HEK293T (cell line): Measurements from ENCODE around the gene TP63.

Source experiments
- CTCF ChIA-PET: fragments of 350-600 bp; formaldehyde crosslinking; extraction: SDS; loops from one replicate; lab custom pipeline; 2021; ENCODE audit warnings: antibody characterized with exemption, inconsistent platforms; lab: Yijun Ruan, JAX
- POLR2A ChIA-PET: fragments of 350-600 bp; formaldehyde crosslinking; extraction: SDS; loops from one replicate; lab custom pipeline; 2020; ENCODE audit warnings: antibody characterized with exemption, inconsistent platforms; lab: Yijun Ruan, JAX
- DNase-seq: peaks from one replicate; pipeline ENCODE4 v3.0.0; 2012; ENCODE audit warnings: mixed read lengths; ENCODE audit errors: extremely low spot score
- ARNT ChIP-seq: fragments of 450-650 bp; IDR thresholded peaks from 2 replicates; pipeline ENCODE4 v1.6.1; 2017; ENCODE audit warnings: mild to moderate bottlenecking
- BHLHE40 ChIP-seq: fragments of 450-650 bp; IDR thresholded peaks from 2 replicates; pipeline ENCODE4 v1.6.1; 2016; ENCODE audit warnings: mild to moderate bottlenecking, moderate library complexity, borderline replicate concordance
- CTBP1 ChIP-seq: fragments of 450-650 bp; IDR thresholded peaks from 2 replicates; pipeline ENCODE4 v1.6.1; 2016; ENCODE audit warnings: borderline replicate concordance
- ELF4 ChIP-seq: fragments of 450-650 bp; IDR thresholded peaks from 2 replicates; pipeline ENCODE4 v1.6.1; 2017; ENCODE audit warnings: antibody characterized with exemption
- FOXA1 ChIP-seq: fragments of 450-650 bp; IDR thresholded peaks from 2 replicates; pipeline ENCODE4 v1.6.1; 2016; ENCODE audit warnings: mild to moderate bottlenecking
- FOXK2 ChIP-seq: fragments of 450-650 bp; IDR thresholded peaks from 2 replicates; pipeline ENCODE4 v1.6.1; 2016; ENCODE audit warnings: mild to moderate bottlenecking
- FOXM1 ChIP-seq: fragments of 450-650 bp; IDR thresholded peaks from 2 replicates; pipeline ENCODE4 v1.6.1; 2017; ENCODE audit warnings: mild to moderate bottlenecking, borderline replicate concordance
- HDGF ChIP-seq: fragments of 450-650 bp; IDR thresholded peaks from 2 replicates; pipeline ENCODE4 v1.6.1; 2017; ENCODE audit warnings: antibody characterized with exemption, borderline replicate concordance
- L3MBTL2 ChIP-seq: fragments of 450-650 bp; conservative IDR thresholded peaks from 2 replicates; pipeline ENCODE4 v1.6.1; 2016; ENCODE audit warnings: mild to moderate bottlenecking
- LEF1 ChIP-seq: fragments of 450-650 bp; IDR thresholded peaks from 2 replicates; pipeline ENCODE4 v1.6.1; 2017; ENCODE audit warnings: mild to moderate bottlenecking, borderline replicate concordance
- NFRKB ChIP-seq: fragments of 450-650 bp; IDR thresholded peaks from 2 replicates; pipeline ENCODE4 v1.6.1; 2016; ENCODE audit warnings: mild to moderate bottlenecking, moderate library complexity
- PKNOX1 ChIP-seq: fragments of 450-650 bp; IDR thresholded peaks from 2 replicates; pipeline ENCODE4 v1.6.1; 2016
- SP1 ChIP-seq: fragments of 450-650 bp; IDR thresholded peaks from 2 replicates; pipeline ENCODE4 v1.6.1; 2017
- SUZ12 ChIP-seq: fragments of 450-650 bp; IDR thresholded peaks from 2 replicates; pipeline ENCODE4 v1.6.1; 2016; ENCODE audit warnings: mild to moderate bottlenecking
- TARDBP ChIP-seq: fragments of 450-650 bp; IDR thresholded peaks from 2 replicates; pipeline ENCODE4 v1.6.1; 2016
- ZNF384 ChIP-seq: fragments of 450-650 bp; IDR thresholded peaks from 2 replicates; pipeline ENCODE4 v1.6.1; 2016

TP63 gene

DNA sequence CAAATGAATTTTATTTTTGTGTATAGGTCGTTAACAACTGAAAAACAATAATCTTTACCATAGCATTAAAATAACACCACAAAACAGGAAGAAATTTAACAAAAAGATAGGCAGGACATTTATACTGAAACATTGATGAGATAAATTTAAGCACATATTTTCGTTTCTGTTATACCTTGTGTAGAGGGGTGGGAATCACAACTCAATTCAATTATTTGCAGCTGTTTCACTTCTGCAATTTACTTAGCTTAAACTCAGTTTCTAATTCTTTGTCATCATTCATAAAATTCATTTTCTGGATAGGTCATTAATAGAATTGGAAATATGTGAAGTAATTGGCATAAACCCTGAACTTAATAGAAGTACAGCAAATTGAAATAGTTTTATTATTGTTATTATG lies 42.3 kb downstream of the TP63 start:
- CTCF ChIA-PET: no interaction called here
- POLR2A ChIA-PET: no interaction called here
- DNase-seq: no peak
- TF ChIP-seq NFRKB (no peak), BHLHE40 (no peak), FOXK2 (no peak), FOXM1 (no peak), SUZ12 (no peak)

- TF ChIP-seq ARNT (no peak), SP1 (no peak), HDGF (no peak), CTBP1 (no peak), ZNF384 (no peak), NFRKB (no peak), FOXA1 (no peak), PKNOX1 (no peak), FOXM1 (no peak), BHLHE40 (no peak), TARDBP (no peak), ELF4 (no peak), SUZ12 (no peak), L3MBTL2 (no peak)
- CTCF ChIA-PET: no interaction called here
- POLR2A ChIA-PET: no interaction called here
- DNase-seq: no peak
Measured at GRCh38 chr3:189674249-189674913, 43.2 kb downstream of the TP63 start.

DNA sequence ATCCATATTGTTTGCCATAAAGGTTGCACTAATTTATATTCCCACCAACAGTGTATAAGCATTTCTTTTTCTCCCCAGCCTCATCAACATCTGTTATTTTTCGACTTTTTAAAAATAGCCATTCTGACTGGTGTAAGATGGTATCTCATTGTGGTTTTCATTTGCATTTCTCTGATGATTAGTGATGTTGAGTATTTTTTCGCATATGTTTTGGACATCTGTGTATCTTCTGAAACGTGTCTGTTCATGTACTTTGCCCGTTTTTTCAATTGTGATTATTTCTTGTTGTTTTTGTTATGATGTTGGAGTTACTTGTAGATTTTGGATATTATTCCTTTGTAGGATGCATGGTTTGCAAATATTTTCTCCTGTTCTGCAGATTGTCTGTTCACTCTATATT lies 46.5 kb downstream of the TP63 start:
- POLR2A ChIA-PET: no interaction called here
- CTCF ChIA-PET: no interaction called here
- DNase-seq: no peak
- no peak for TF ChIP-seq SP1

- DNase-seq: no peak
- ChIA-PET CTCF (no interaction called here), POLR2A (no interaction called here)
- no peak for TF ChIP-seq BHLHE40
- no peak for TF ChIP-seq L3MBTL2
- TF ChIP-seq SUZ12: no peak
- no peak for TF ChIP-seq PKNOX1
- no peak for TF ChIP-seq FOXK2
- no peak for TF ChIP-seq NFRKB
- TF ChIP-seq ELF4: no peak
Measured at GRCh38 chr3:189680723-189681122, 49.5 kb downstream of the TP63 start.

DNA sequence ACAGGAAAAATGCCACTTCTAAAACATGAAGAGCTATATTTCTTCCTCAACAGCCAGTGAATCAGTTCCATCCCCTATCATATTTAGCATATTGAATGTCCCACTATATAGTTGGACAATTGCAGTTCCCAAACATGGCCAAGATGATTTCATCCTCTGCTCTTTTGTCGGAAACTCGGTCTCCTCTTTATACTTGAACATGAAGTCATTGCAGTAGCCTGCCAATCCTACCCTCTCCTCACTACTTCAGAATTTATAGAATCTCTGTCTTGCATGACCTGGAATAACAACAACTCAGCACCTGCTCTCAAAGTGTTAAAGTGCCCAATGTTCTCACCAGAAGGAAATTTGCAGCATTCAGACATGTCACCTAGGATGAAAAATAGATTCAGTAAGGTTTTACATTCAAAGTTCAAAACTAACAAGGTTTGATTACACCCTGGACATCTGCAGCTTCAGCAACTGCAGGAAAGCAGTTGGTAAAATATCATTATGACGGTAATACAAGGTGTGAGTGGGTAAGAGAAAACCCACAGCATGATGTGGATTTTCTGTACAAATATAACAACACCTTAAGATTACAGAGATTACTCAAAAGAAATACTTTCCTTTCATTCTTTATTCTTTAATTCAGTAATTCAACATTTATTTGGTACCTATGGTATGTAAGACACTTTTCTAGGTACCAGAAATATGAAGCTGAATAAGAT lies 52.5 kb downstream of the TP63 start:
- DNase-seq: no peak
- TF ChIP-seq CTBP1: no peak
- no peak for TF ChIP-seq BHLHE40
- TF ChIP-seq TARDBP: no peak
- no peak for TF ChIP-seq ELF4
- no peak for TF ChIP-seq FOXK2
- no peak for TF ChIP-seq SP1
- TF ChIP-seq FOXA1: no peak
- no peak for TF ChIP-seq ZNF384
- no peak for TF ChIP-seq L3MBTL2
- no peak for TF ChIP-seq HDGF
- TF ChIP-seq FOXM1: no peak
- TF ChIP-seq SUZ12: no peak
- TF ChIP-seq NFRKB: no peak
- ChIA-PET CTCF (no interaction called here), POLR2A (no interaction called here)

- ChIA-PET POLR2A (no interaction called here), CTCF (no interaction called here)
- DNase-seq: no peak
- TF ChIP-seq LEF1 (no peak), FOXA1 (no peak)
Measured at GRCh38 chr3:189684317-189684716, 53.1 kb downstream of the TP63 start.

DNA sequence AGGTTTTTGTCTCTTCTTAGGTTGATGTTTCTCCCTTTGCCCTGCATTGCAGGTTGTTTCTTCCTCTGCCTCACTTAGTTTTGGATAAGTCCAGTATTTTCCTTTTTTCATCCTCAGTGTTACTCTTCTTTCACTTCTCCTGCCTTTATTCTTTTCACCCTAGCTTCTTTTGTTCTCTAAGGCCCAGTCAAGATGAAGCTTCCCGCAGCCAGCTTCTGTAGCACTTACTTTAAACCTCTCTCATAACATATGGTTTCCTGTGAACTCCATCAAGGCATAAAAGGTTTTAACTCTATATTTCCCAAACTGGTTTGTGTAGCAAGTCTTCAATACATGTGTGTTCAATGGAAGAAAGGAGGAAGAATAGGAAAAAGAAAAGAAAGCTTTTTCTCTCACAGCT lies 54.1 kb downstream of the TP63 start:
- CTCF ChIA-PET: interaction anchor here (0.6 kb wide), 1 partner anchor 675 kb away, joined by 3 read pairs; no protein-coding TSS in a partner anchor
- no peak for DNase-seq
- POLR2A ChIA-PET: no interaction called here
- TF ChIP-seq SUZ12: no peak
- no peak for TF ChIP-seq ARNT

GRCh38 chr3:189685860-189686259 lies 54.7 kb downstream of the TP63 start:
- POLR2A ChIA-PET: no interaction called here
- TF ChIP-seq NFRKB (no peak), CTBP1 (no peak), FOXM1 (no peak), SUZ12 (no peak), PKNOX1 (no peak), ARNT (no peak), FOXK2 (no peak), HDGF (no peak), L3MBTL2 (no peak), FOXA1 (no peak), TARDBP (no peak), ZNF384 (no peak), LEF1 (no peak), BHLHE40 (no peak), SP1 (no peak), ELF4 (no peak)
- CTCF ChIA-PET: no interaction called here
- DNase-seq: no peak
